Activated T-helper 2 cell treated with anti-CD3 and anti-CD28 coated beads, Interferon-gamma antibody, Interleukin-2, Interleukin-4, amounts not matched to agents 10 μg/mL and 5 μg/mL and 100 μg/mL, durations not matched to agents 14 hours and 24 hours and 36 hours (primary cell): ENCODE measurements around the gene RTN4R. TPM values are rescaled to one million over a fixed set of nuclear protein-coding genes. Genes with fewer than 3 reads are reported as not detected.

Experiments
- DNase-seq: peaks from one replicate; pipeline ENCODE4 v3.0.0; 2021; ENCODE audit warnings: low spot score
- H3K27ac Mint-ChIP-seq: one replicate; pipeline ENCODE4 v1.8.0; 2021; ENCODE audit warnings: mixed read lengths
- H3K27me3 Mint-ChIP-seq: one replicate; pipeline ENCODE4 v1.8.0; 2021; ENCODE audit warnings: low read depth, mixed read lengths
- H3K36me3 Mint-ChIP-seq: one replicate; pipeline ENCODE4 v1.8.0; 2021; ENCODE audit warnings: low read depth, mixed read lengths
- H3K4me1 Mint-ChIP-seq: one replicate; pipeline ENCODE4 v1.8.0; 2021; ENCODE audit warnings: low read depth, mixed read lengths
- H3K4me3 Mint-ChIP-seq: one replicate; pipeline ENCODE4 v1.8.0; 2021; ENCODE audit warnings: low read depth, mild to moderate bottlenecking, moderate library complexity, mixed read lengths
- H3K9me3 Mint-ChIP-seq: one replicate; pipeline ENCODE4 v1.8.0; 2021; ENCODE audit warnings: mixed read lengths
- intact Hi-C: fragments of 100-400 bp; cut with micrococcal nuclease; formaldehyde crosslinking; loops from one replicate; pipeline ENCODE4 v1.15.1; 2023
- total RNA-seq: library from RNA; stranded (reverse); gene quantifications from 2 replicates; pipeline ENCODE4 v1.2.3, GENCODE V29; 2022

The RTN4R gene
- total RNA-seq, 1 donor from 2014 or later, result 1.9 TPM

GRCh38 chr22:20258584-20259326 is 9.4 kb downstream of the RTN4R start:
- no peaks in the 10 kb centered on the region for H3K27me3 Mint-ChIP-seq
- DNase-seq, result no peak
- H3K27ac Mint-ChIP-seq, result no peak overlapping the region
- H3K4me1 Mint-ChIP-seq, result peaks cover 4% of the 10 kb centered on the region
- no peaks in the 10 kb centered on the region for H3K36me3 Mint-ChIP-seq
- intact Hi-C loops, result no loop called here
- no peaks in the 10 kb centered on the region for H3K9me3 Mint-ChIP-seq
- H3K4me3 Mint-ChIP-seq, result no peak overlapping the region

- peaks cover 4% of the 10 kb centered on the region for H3K4me1 Mint-ChIP-seq
- no peak overlapping the region for H3K4me3 Mint-ChIP-seq
- H3K27me3 Mint-ChIP-seq, result no peaks in the 10 kb centered on the region
- no peaks in the 10 kb centered on the region for H3K9me3 Mint-ChIP-seq
- no peak overlapping the region for H3K27ac Mint-ChIP-seq
- no peaks in the 10 kb centered on the region for H3K36me3 Mint-ChIP-seq
- intact Hi-C loops, result no loop called here
- DNase-seq, result no peak
Observed at GRCh38 chr22:20258021-20258299, 10.2 kb downstream of the RTN4R start.

- H3K27me3 Mint-ChIP-seq, result no peaks in the 10 kb centered on the region
- no peak overlapping the region for H3K4me3 Mint-ChIP-seq
- peaks cover 4% of the 10 kb centered on the region for H3K4me1 Mint-ChIP-seq
- no peaks in the 10 kb centered on the region for H3K36me3 Mint-ChIP-seq
- H3K9me3 Mint-ChIP-seq, result no peaks in the 10 kb centered on the region
- no peak for DNase-seq
- H3K27ac Mint-ChIP-seq, result no peak overlapping the region
- intact Hi-C loops, result no loop called here
Observed at GRCh38 chr22:20257212-20258020, 10.7 kb downstream of the RTN4R start.

- no peak for DNase-seq
- Mint-ChIP-seq H3K27ac (no peak overlapping the region), H3K4me1 (peaks cover 4% of the 10 kb centered on the region), H3K36me3 (no peaks in the 10 kb centered on the region), H3K4me3 (no peak overlapping the region), H3K9me3 (no peaks in the 10 kb centered on the region), H3K27me3 (no peaks in the 10 kb centered on the region)
- intact Hi-C loops, result no loop called here
Observed at GRCh38 chr22:20256551-20257211, 11.4 kb downstream of the RTN4R start.

GRCh38 chr22:20256027-20256426 is 12.1 kb downstream of the RTN4R start:
- no peaks in the 10 kb centered on the region for H3K27me3 Mint-ChIP-seq
- DNase-seq, result no peak
- no peaks in the 10 kb centered on the region for H3K9me3 Mint-ChIP-seq
- H3K4me3 Mint-ChIP-seq, result no peak overlapping the region
- no peak overlapping the region for H3K27ac Mint-ChIP-seq
- intact Hi-C loops, result no loop called here
- H3K4me1 Mint-ChIP-seq, result peaks cover 4% of the 10 kb centered on the region
- H3K36me3 Mint-ChIP-seq, result no peaks in the 10 kb centered on the region

GRCh38 chr22:20254975-20255946 is 12.9 kb downstream of the RTN4R start:
- Mint-ChIP-seq H3K9me3 (no peaks in the 10 kb centered on the region), H3K27ac (no peak overlapping the region), H3K4me1 (peaks cover 4% of the 10 kb centered on the region), H3K27me3 (no peaks in the 10 kb centered on the region), H3K4me3 (no peak overlapping the region), H3K36me3 (no peaks in the 10 kb centered on the region)
- DNase-seq, result no peak
- intact Hi-C loops, result no loop called here

GRCh38 chr22:20253161-20253560 is 15.0 kb downstream of the RTN4R start:
- DNase-seq, result no peak
- Mint-ChIP-seq H3K9me3 (no peaks in the 10 kb centered on the region), H3K36me3 (no peaks in the 10 kb centered on the region), H3K4me3 (no peak overlapping the region), H3K4me1 (peaks cover 4% of the 10 kb centered on the region), H3K27me3 (no peaks in the 10 kb centered on the region), H3K27ac (no peak overlapping the region)
- intact Hi-C loops, result no loop called here

GRCh38 chr22:20251981-20252380 is 16.1 kb downstream of the RTN4R start:
- Mint-ChIP-seq H3K9me3 (no peaks in the 10 kb centered on the region), H3K36me3 (no peaks in the 10 kb centered on the region), H3K27ac (no peak overlapping the region), H3K4me1 (peaks cover 4% of the 10 kb centered on the region), H3K27me3 (no peaks in the 10 kb centered on the region), H3K4me3 (no peak overlapping the region)
- intact Hi-C loops, result no loop called here
- no peak for DNase-seq

GRCh38 chr22:20251491-20251890 is 16.6 kb downstream of the RTN4R start:
- H3K9me3 Mint-ChIP-seq, result no peaks in the 10 kb centered on the region
- H3K36me3 Mint-ChIP-seq, result no peaks in the 10 kb centered on the region
- no peak overlapping the region for H3K4me3 Mint-ChIP-seq
- H3K27ac Mint-ChIP-seq, result no peak overlapping the region
- intact Hi-C loops, result no loop called here
- H3K27me3 Mint-ChIP-seq, result no peaks in the 10 kb centered on the region
- no peak for DNase-seq
- peaks cover 4% of the 10 kb centered on the region for H3K4me1 Mint-ChIP-seq

GRCh38 chr22:20249797-20250354 is 18.2 kb downstream of the RTN4R start:
- peaks cover 9% of the 10 kb centered on the region for H3K4me1 Mint-ChIP-seq
- no peaks in the 10 kb centered on the region for H3K27me3 Mint-ChIP-seq
- intact Hi-C loops, result no loop called here
- H3K36me3 Mint-ChIP-seq, result no peaks in the 10 kb centered on the region
- no peaks in the 10 kb centered on the region for H3K9me3 Mint-ChIP-seq
- H3K4me3 Mint-ChIP-seq, result no peak overlapping the region
- H3K27ac Mint-ChIP-seq, result no peak overlapping the region
- no peak for DNase-seq

GRCh38 chr22:20248461-20248978 is 19.6 kb downstream of the RTN4R start:
- no peaks in the 10 kb centered on the region for H3K27me3 Mint-ChIP-seq
- intact Hi-C loops, result no loop called here
- no peaks in the 10 kb centered on the region for H3K36me3 Mint-ChIP-seq
- no peak for DNase-seq
- no peaks in the 10 kb centered on the region for H3K9me3 Mint-ChIP-seq
- no peak overlapping the region for H3K4me3 Mint-ChIP-seq
- H3K4me1 Mint-ChIP-seq, result peaks cover 12% of the 10 kb centered on the region
- no peak overlapping the region for H3K27ac Mint-ChIP-seq

GRCh38 chr22:20247608-20248171 is 20.4 kb downstream of the RTN4R start:
- H3K4me1 Mint-ChIP-seq, result peaks cover 14% of the 10 kb centered on the region
- no peak for DNase-seq
- no peaks in the 10 kb centered on the region for H3K27me3 Mint-ChIP-seq
- H3K27ac Mint-ChIP-seq, result no peak overlapping the region
- no peaks in the 10 kb centered on the region for H3K9me3 Mint-ChIP-seq
- intact Hi-C loops, result no loop called here
- H3K4me3 Mint-ChIP-seq, result no peak overlapping the region
- no peaks in the 10 kb centered on the region for H3K36me3 Mint-ChIP-seq
